Stimulated activated CD4-positive, alpha-beta T cell treated with anti-CD3 and anti-CD28 coated beads, TNF-alpha, amount 100 ng/mL, for 24 hours (primary cell): ENCODE results near the gene NOCT.
A peak's percentile ranks its signal among the peaks of the same experiment; 100 is the strongest.
"Not testable (repeated sequence)": the region's sequence is repeated elsewhere in the genome, so short reads cannot be mapped to it uniquely, and the experiment has no call there.

ENCODE experiments used
- DNase-seq, 3 experiments: peaks; one replicate each; pipeline ENCODE4 v3.0.0-alpha.2; 2020; ENCODE audit warnings: low read depth in 3 of 3

NOCT gene

GRCh38 chr4:139015269-139015947, at the start of gene NOCT:
Gene NOCT, plus strand, starts transcription at chr4:139015781. Its CDS starts 201 bp downstream, at chr4:139015982.
- DNase-seq, result peak; percentile 86 to 93 (median 89)

GRCh38 chr4:138967313-138967712, 48.3 kb upstream of the NOCT start:
- DNase-seq, result no peak

- no peak for DNase-seq
Observed at GRCh38 chr4:138972956-138973801, 42.4 kb upstream of the NOCT start.

GRCh38 chr4:138975225-138975624, 40.4 kb upstream of the NOCT start:
- DNase-seq, result no peak

GRCh38 chr4:138976526-138976925, 39.1 kb upstream of the NOCT start:
- DNase-seq, result no peak

GRCh38 chr4:138977524-138977923, 38.1 kb upstream of the NOCT start:
- DNase-seq, result no peak

- no peak for DNase-seq
Observed at GRCh38 chr4:138978028-138978585, 37.5 kb upstream of the NOCT start.

- no peak for DNase-seq
Observed at GRCh38 chr4:138978600-138978999, 37.0 kb upstream of the NOCT start.

GRCh38 chr4:138979742-138980141, 35.8 kb upstream of the NOCT start:
- no peak for DNase-seq

GRCh38 chr4:138981930-138982390, 33.6 kb upstream of the NOCT start:
- DNase-seq, result no peak

- no peak for DNase-seq
Observed at GRCh38 chr4:138982754-138983153, 32.8 kb upstream of the NOCT start.

GRCh38 chr4:138983690-138984089, 31.9 kb upstream of the NOCT start:
- no peak for DNase-seq

GRCh38 chr4:138984647-138985046, 30.9 kb upstream of the NOCT start:
- DNase-seq, result no peak

- DNase-seq, result no peak
Observed at GRCh38 chr4:138992676-138993075, 22.9 kb upstream of the NOCT start.

GRCh38 chr4:138996090-138996489, 19.5 kb upstream of the NOCT start:
- DNase-seq, result no peak

GRCh38 chr4:138999666-139000065, 15.9 kb upstream of the NOCT start:
- no peak for DNase-seq

GRCh38 chr4:139000134-139000533, 15.4 kb upstream of the NOCT start:
- not testable (repeated sequence) for DNase-seq

- DNase-seq, result not testable (repeated sequence)
Observed at GRCh38 chr4:139001430-139001829, 14.2 kb upstream of the NOCT start.

- not testable (repeated sequence) for DNase-seq
Observed at GRCh38 chr4:139003668-139004067, 11.9 kb upstream of the NOCT start.

- DNase-seq, result no peak
Observed at GRCh38 chr4:139005774-139006173, 9.8 kb upstream of the NOCT start.

GRCh38 chr4:139007640-139008039, 7.9 kb upstream of the NOCT start:
- DNase-seq, result no peak

GRCh38 chr4:139008278-139008677, 7.3 kb upstream of the NOCT start:
- not testable (repeated sequence) for DNase-seq

GRCh38 chr4:139009702-139010101, 5.9 kb upstream of the NOCT start:
- DNase-seq, result no peak
